Anterior cingulate cortex (tissue), 58 donors: ENCODE data around the gene ARHGAP19.

Experiments
- DNase-seq, 58 donors: peaks; one replicate each; lab custom pipeline; 2025; lab: John Stamatoyannopoulos, UW

The ARHGAP19 gene

GRCh38 chr10:97200616-97201015, 91.8 kb downstream of the ARHGAP19 start:
- DNase-seq = no peak

GRCh38 chr10:97199152-97199551, 93.3 kb downstream of the ARHGAP19 start:
- DNase-seq = no peak

- no peak for DNase-seq
Measured at GRCh38 chr10:97197030-97197500, 95.4 kb downstream of the ARHGAP19 start.

DNA sequence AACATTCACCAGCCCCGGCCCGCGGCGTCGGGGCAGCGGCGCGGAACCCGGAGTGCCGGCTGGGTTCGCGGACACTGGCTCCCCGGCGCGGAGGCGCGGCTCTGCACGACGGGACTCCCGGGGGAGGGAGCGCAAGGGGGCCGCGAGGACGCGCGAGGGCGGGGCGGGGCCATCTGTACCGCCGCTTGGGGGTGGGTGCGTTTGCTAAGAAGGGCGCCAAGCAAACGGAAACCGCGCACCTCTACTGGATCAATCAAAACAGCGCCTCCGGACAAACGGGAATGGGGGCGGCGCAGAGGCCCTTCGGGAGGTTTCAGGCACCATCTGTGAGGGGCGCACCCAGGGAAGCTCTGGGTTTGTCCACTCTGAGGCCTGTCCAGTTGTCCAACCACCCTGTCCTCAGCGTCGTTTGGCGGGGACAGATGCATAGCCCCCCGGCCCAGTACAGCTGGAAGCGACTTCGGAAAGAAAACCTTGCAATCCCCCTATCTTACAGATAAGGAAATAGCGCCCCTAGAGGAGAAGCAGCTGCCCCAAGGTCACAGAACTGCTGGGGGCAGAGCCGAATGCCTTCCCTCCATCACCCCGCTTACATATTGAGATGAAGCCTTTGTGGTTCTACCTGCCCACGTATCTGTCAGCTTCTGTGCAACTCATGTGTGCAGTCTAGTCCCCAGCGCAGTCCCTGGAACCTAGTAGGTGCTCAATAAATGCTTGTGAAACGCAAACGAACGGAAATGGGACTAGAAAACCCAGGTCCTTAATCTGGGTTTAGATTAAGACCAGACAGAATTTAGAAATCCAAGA, 96.0 kb downstream of the ARHGAP19 start:
- DNase-seq = peak in 20 of 58 donors; percentile 11 to 47 (median 26)

DNA sequence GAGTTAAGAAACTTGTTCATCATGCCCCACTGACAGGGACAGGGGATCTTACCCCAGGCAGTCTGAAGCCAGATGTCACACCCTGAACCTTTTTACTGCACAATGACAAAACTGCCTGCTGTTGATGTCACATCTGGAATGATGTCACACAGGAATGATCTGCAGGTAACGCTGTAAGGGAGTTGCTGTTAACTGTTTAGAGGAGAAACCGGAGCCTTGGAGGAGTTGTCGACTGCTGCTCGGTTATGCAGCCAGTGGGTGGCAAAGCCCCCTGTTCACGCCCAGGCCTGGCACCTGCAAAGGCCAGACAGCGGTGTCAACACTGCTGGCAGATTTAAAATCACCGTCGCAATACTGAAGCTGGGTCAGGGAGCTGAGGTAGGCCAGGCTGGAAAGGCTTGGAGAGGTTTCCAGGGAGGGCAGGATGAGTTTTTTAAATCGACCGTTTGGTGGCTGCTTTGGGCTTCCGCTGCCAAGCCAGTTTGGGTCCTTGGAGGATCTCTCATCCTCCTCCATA, 96.7 kb downstream of the ARHGAP19 start:
- no peak for DNase-seq

DNA sequence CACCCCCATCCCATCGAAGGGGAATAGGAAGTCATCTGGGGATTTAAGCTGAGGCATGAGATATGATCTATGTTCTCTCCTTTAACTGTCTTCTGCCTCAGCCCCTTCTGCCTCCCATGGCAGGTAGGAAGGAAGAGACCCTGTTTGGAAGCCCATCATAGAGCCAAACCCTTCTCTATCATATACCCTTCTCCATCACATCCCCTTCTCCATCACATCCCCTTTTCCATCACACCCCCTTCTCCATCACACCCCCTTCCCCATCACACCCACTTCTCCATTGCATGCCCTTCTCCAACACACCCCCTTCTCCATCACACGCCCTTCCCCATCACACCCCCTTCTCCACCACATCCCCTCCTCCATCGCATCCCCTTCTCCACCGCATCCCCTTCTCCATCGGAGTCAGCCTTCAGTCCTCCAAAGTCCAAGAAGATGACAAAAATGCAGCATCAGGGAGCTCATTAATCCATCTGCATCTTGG, 99.4 kb downstream of the ARHGAP19 start:
- DNase-seq = no peak

- DNase-seq = peak in 9 of 58 donors; percentile 6 to 45 (median 23)
Measured at GRCh38 chr10:97190450-97190849, 102.0 kb downstream of the ARHGAP19 start.

DNA sequence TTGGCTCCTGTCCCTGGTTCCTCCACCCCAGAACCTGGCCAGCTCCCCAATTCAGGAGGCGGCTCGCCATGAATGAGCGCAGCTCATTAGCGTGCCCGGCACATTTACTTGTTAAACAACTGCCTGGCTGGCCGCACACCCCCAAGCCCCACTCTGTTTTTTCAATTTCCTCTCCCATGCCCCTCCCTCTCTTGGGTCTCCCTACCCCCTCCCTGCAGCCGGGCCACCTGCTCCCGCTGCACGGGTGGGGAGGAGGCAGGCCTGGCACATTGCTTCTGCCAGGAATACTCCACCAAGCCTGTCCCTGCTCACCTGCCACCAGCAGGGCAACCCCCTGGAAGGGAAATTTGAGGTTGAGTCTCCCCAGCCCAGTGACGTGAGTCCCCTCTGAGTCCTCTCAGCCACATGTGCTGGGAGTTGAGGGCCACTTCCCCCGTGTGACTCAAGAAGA, 104.2 kb downstream of the ARHGAP19 start:
- DNase-seq = peak in 41 of 58 donors; percentile 17 to 85 (median 54)

DNA sequence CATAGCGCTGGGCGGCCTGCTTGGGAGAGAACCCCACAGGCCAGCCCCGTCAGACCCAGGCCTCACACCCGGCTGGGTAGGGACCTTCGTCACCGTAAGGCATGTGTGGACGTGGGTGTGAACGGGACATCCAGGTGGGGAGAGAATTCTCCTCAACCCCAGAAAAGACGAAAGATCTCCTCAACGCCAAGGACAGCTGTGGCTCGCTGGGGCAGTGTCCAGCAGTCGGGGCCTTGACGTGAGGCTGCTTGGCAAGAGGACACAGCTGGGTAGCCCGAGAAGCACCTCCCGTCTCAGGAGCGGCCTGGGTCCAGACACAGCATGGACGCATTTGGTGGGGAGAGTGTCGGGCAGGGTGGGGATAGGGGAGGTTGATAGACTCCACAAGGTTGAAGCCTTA, 105.5 kb downstream of the ARHGAP19 start:
- DNase-seq = no peak

GRCh38 chr10:97185326-97186058, 106.9 kb downstream of the ARHGAP19 start, which contains the start of gene SLIT1:
SLIT1 (minus strand) TSS chr10:97185959; CDS start chr10:97185674, 285 bp downstream.
- peak in 28 of 58 donors; percentile 9 to 66 (median 41) for DNase-seq

- DNase-seq = no peak
Measured at GRCh38 chr10:97184971-97185325, 107.5 kb downstream of the ARHGAP19 start.

- no peak for DNase-seq
Measured at GRCh38 chr10:97183314-97183713, 109.1 kb downstream of the ARHGAP19 start.

- peak in 27 of 58 donors; percentile 10 to 71 (median 33) for DNase-seq
Measured at GRCh38 chr10:97182288-97182990, 110.0 kb downstream of the ARHGAP19 start.

DNA sequence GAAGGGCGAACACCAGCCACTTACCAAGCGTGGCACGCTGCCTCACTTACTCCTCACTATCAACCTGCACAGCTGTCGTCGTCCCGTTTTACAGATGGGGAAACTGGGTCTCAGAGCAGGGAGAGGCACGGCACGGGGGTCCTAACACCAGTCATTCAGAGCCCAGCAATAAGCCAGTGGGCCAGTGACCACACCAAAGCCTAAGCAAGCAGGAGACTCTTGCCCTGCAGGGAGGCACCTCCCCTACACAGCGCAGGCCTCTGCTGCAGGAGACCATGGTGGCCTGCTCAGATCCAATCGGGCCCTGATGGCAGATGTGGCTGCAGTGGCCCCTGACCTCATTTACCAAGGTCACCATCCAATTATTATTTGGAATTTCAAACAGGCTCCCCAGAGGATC, 111.5 kb downstream of the ARHGAP19 start:
- DNase-seq = no peak

DNA sequence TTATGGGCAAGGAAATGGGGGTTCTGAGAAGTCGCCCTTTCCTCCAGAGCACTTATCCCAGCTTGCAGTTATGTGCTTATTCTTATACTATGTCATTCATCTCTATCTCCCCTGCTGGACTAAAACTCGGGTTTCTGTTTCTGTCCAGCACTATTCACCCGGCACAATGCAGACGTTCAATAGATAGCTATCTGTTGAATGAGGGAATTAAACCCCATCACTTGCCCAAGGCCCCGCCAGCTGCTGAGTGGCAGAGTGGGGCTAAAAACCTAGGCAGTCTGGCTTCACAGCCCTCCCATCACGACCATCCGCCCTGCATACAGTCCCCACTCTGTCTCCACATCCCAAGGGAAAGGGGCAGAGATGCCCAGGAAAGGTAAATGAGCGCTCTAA, 112.1 kb downstream of the ARHGAP19 start:
- peak in 1 of 58 donors; percentile 47 for DNase-seq

DNA sequence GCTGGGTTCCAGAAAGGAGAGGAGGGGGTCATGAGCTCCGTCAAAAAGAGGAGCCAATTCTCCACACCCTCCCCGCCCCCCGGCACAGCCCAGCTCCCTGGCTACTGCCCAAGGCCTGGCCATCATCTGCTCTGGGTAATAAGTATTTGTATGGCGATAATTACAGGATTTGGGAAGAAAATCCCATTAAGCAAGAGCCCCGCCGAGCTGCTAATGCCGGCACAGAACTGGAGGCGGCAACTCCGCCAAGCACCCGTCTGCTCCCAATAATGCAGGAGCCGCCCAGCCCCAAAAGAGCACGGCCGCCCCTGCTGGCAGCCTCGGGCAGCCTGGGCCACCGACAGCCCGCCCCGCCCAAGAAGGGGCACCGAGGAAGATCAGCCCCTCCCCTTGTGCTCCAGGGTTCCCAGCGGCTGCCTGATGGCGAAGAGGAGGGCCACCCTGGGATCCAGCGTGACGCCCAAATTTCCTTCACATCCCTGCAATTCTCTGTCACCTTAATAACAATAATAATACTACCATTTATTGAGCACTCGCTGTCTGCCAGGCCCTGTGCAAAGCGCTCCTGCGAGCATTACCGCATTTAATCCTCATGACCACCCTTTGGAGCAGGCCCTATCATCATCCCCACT, 112.6 kb downstream of the ARHGAP19 start:
- DNase-seq = peak in 44 of 58 donors; percentile 17 to 84 (median 48)

DNA sequence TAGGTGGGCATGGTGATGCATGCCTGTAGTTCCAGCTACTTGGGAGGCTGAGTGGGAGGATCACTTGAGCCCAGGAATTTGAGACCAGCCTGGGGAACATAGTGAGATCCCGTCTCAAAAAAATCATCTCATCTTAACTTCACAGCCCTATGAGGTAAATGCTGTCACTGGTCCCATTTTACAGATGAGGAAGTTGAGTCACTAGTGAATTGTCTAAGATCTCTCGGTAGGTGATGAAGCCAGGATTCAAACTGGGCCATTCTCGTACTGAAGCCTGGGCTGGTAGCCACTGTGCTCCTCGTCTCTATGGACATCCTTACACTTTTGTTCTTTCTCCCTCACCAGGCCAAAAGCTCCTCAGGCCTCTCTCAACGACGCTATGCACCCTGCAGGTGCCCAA, 113.1 kb downstream of the ARHGAP19 start:
- no peak for DNase-seq

GRCh38 chr10:97178074-97178473, 114.4 kb downstream of the ARHGAP19 start:
- DNase-seq = no peak

DNA sequence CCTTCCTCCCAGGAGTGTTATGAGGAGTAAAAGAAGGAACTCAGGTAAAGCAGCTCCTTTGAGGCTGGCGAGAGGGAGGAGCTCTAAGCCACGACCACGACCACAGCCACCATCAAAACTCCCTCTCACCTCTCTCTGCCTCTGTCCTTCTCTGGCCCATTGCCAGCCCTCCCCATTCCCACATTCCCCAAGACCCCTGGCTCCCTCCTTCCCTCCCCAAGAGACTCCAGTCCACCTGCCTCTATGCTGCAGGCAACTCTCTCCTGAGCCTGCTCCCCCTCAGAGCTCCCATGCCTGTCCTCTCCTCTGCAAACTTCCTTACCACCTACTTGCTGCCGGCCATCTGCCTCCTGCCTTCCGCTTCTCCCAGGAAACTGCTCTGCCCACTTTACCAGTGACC, 116.2 kb downstream of the ARHGAP19 start:
- DNase-seq = peak in 1 of 58 donors; percentile 21

- no peak for DNase-seq
Measured at GRCh38 chr10:97175586-97175985, 116.9 kb downstream of the ARHGAP19 start.
